GM04504 (cell line): ENCODE results near the gene ADIG.

Experiments used
- DNase-seq: peaks from one replicate; pipeline ENCODE4 v3.0.0-alpha.2; 2012; ENCODE audit warnings: low read depth

ADIG gene

DNA sequence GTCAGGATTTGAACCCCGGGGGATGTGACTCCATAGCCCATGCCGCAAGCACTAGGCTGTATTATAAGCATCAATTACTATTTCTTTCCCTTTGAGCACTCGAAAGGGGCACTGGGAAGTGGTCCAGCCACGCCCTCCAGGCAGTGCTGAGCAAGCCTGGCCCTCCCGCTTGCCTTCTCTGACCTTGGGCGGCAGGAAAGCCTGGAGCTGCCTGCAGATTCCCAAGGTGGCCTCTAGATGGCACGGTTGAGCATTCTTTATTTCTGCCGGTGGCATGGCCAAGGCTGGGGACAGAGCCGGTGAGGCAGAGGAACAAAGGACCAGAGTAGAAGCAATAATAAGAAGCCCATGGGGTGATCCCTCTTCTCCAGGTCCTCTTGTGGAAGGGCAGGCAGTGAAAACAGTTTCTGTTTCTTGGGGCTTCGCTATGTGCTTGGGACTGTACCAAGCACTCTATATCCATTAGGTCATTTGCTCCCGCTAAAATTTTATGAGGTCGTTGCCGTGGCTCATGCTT lies 52.6 kb downstream of the ADIG start:
- DNase-seq, result peak; percentile 14

DNA sequence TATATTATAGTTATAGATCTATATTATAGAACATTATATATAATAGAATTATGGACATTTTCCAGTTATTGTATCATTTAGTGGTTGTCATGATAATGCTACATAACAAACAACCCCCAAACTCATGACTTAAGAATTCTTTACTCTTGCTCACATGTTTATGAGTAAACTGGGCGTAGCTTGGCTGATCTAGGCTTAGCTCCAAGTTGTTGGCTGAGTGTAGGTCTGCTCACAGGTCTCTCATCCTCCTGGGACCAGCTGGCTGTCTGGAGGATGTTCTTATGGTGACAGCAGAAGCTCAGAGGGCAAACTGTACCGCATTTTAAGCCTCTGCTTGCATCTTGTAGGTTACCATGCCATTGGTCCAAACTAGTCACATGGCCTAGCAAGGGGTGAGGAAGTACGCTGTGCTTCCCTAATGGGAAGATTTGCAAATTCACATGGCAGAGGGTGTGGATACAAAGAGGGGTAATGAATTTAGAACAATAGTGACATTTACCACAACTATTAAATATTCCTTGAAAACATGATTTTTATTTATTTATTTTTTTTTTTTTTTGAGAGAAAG lies 54.8 kb downstream of the ADIG start:
- DNase-seq, result no peak
